Endothelial cell of umbilical vein (primary cell): ENCODE data around the gene FRYL. TPM values are rescaled to one million over a fixed set of nuclear protein-coding genes. Genes with fewer than 3 reads are reported as not detected.

Source experiments
- BruUV-seq: library from RNA; stranded (reverse); fragments of 400-500 nt; replicated peaks from 2 replicates; lab custom pipeline; 2021; lab: Mats Ljungman, UMichigan
- CTCF ChIA-PET: fragments of 300-600, 350-600 bp; sonication (Branson Sonifier 250); formaldehyde crosslinking; loops from one replicate; lab custom pipeline; 2021; ENCODE audit warnings: antibody characterized with exemption, inconsistent platforms; lab: Charles Lee
- POLR2A ChIA-PET: fragments of 300-600, 350-600 bp; sonication (Branson Sonifier 250); formaldehyde crosslinking; loops from one replicate; lab custom pipeline; 2021; ENCODE audit warnings: antibody characterized with exemption, inconsistent platforms; lab: Charles Lee
- DNase-seq: peaks from one replicate; pipeline ENCODE4 v3.0.0-alpha.2; 2011; ENCODE audit warnings: low read depth, low spot score
- FAIRE-seq: peaks from 2 replicates; lab custom pipeline; 2011; peaks lifted over from hg19 to GRCh38; lab: Jason Lieb, UNC
- H2AFZ ChIP-seq: 2 replicates; pipeline ENCODE4 v1.6.0; 2012; ENCODE audit warnings: low read depth, low read length, control low read depth, inconsistent platforms
- H3K27ac ChIP-seq: 2 replicates; pipeline ENCODE4 v1.5.1; 2011; ENCODE audit warnings: low read depth, mild to moderate bottlenecking, control low read depth, low read length, moderate library complexity; ENCODE audit not compliant: insufficient read depth
- H3K27me3 ChIP-seq, 2 experiments: 2 replicates each; pipeline versions ENCODE4 v1.6.0 to v1.6.1; 2011; ENCODE audit warnings: low read length in 2 of 2, mixed read lengths in 1 of 2; ENCODE audit not compliant: control insufficient read depth in 2 of 2, insufficient read depth in 2 of 2
- H3K36me3 ChIP-seq, 2 experiments: 2 replicates in 1 of 2; 3 replicates in 1 of 2; pipeline ENCODE4 v1.5.1; 2011; ENCODE audit warnings: low read length in 2 of 2, mild to moderate bottlenecking in 1 of 2, moderate library complexity in 1 of 2; ENCODE audit not compliant: control insufficient read depth in 2 of 2, insufficient read depth in 2 of 2; ENCODE audit errors: extremely low read depth in 1 of 2
- H3K4me1 ChIP-seq: 3 replicates; pipeline ENCODE4 v1.5.1; 2011; ENCODE audit warnings: mild to moderate bottlenecking, low read length; ENCODE audit not compliant: control insufficient read depth, insufficient read depth; ENCODE audit errors: extremely low read depth
- H3K4me2 ChIP-seq: 2 replicates; pipeline ENCODE4 v1.6.1; 2011; ENCODE audit warnings: low read length, control low read depth, mixed read lengths; ENCODE audit not compliant: insufficient read depth
- H3K4me3 ChIP-seq, 3 experiments: fragments of 200-600 bp in 1 of 3; sonication (generic), shearing (Covaris generic) in 1 of 3; replicated peaks in 1 of 3; 2 replicates each; pipeline ENCODE4 v1.5.1; 2011 to 2016; ENCODE audit warnings: control low read depth in 3 of 3, low read length in 3 of 3, mild to moderate bottlenecking in 2 of 3, inconsistent platforms in 1 of 3, low read depth in 1 of 3, moderate library complexity in 1 of 3; ENCODE audit not compliant: insufficient read depth in 1 of 3
- H3K79me2 ChIP-seq: 2 replicates; pipeline ENCODE4 v1.6.0; 2012; ENCODE audit warnings: low read length, inconsistent platforms; ENCODE audit not compliant: control insufficient read depth, insufficient read depth
- H3K9ac ChIP-seq: replicated peaks from 2 replicates; pipeline ENCODE3; 2011; ENCODE audit warnings: low read length, control low read depth; ENCODE audit not compliant: insufficient read depth; ENCODE audit errors: extremely low read depth
- H3K9me1 ChIP-seq: replicated peaks from 3 replicates; pipeline ENCODE4 v1.6.0; 2011; ENCODE audit warnings: mild to moderate bottlenecking, low read length; ENCODE audit not compliant: control insufficient read depth, insufficient read depth; ENCODE audit errors: extremely low read depth
- H3K9me3 ChIP-seq: replicated peaks from 2 replicates; pipeline ENCODE4 v1.5.1; 2012; ENCODE audit warnings: low read length, inconsistent platforms; ENCODE audit not compliant: control insufficient read depth, insufficient read depth
- H4K20me1 ChIP-seq: replicated peaks from 2 replicates; pipeline ENCODE3; 2011; ENCODE audit warnings: mild to moderate bottlenecking, low read length; ENCODE audit not compliant: control insufficient read depth, insufficient read depth; ENCODE audit errors: extremely low read depth
- CTCF ChIP-seq, 2 donors: IDR thresholded peaks; 1 replicate in 1 of 2; 2 replicates in 1 of 2; pipeline ENCODE4 v1.5.1; 2011; ENCODE audit warnings: low read length in 2 of 2, mild to moderate bottlenecking in 2 of 2, moderate library complexity in 2 of 2, control low read depth in 1 of 2, inconsistent platforms in 1 of 2, low read depth in 1 of 2; ENCODE audit not compliant: insufficient read depth in 1 of 2; ENCODE audit errors: extremely low read depth in 1 of 2
- EZH2 ChIP-seq: IDR thresholded peaks from 2 replicates; pipeline ENCODE4 v1.6.1; 2012; ENCODE audit warnings: borderline replicate concordance, low read depth, mild to moderate bottlenecking, moderate library complexity, low read length, inconsistent platforms; ENCODE audit not compliant: severe bottlenecking
- FOS ChIP-seq: IDR thresholded peaks from 2 replicates; pipeline ENCODE4 v1.6.1; 2011; ENCODE audit warnings: mild to moderate bottlenecking, low read length, moderate library complexity, borderline replicate concordance; ENCODE audit not compliant: insufficient read depth
- GATA2 ChIP-seq: IDR thresholded peaks from 2 replicates; pipeline ENCODE4 v1.7.0; 2011; ENCODE audit warnings: low read depth, mild to moderate bottlenecking, moderate library complexity, mixed read lengths, low read length; ENCODE audit not compliant: insufficient read length, insufficient read depth
- JUN ChIP-seq: IDR thresholded peaks from 2 replicates; pipeline ENCODE4 v1.6.1; 2011; ENCODE audit warnings: borderline replicate concordance, low read depth; ENCODE audit not compliant: insufficient read length, insufficient read depth
- MAX ChIP-seq: IDR thresholded peaks from 2 replicates; pipeline ENCODE4 v1.6.1; 2011; ENCODE audit not compliant: insufficient read depth, insufficient read length
- MYC ChIP-seq: IDR thresholded peaks from one replicate; pipeline ENCODE4 v1.6.1; 2011; ENCODE audit warnings: mild to moderate bottlenecking, low read depth, low read length
- POLR2A ChIP-seq: IDR thresholded peaks from 2 replicates; pipeline ENCODE4 v1.6.1; 2012; ENCODE audit warnings: low read depth, mild to moderate bottlenecking, control low read depth, low read length
- POLR2AphosphoS5 ChIP-seq: IDR thresholded peaks from 2 replicates; pipeline ENCODE4 v1.6.1; 2012; ENCODE audit warnings: low read depth, mild to moderate bottlenecking, control low read depth, low read length, moderate library complexity; ENCODE audit not compliant: insufficient read depth
- dilution Hi-C: fragments of 300-500 bp; cut with MboI; formaldehyde crosslinking; loops from one replicate; pipeline ENCODE4 v1.15.0; 2019; ENCODE audit warnings: low sequenced_read_pairs; ENCODE audit not compliant: extremely low pct_ligation_motif_present
- intact Hi-C: fragments of 100-400 bp; cut with micrococcal nuclease; formaldehyde crosslinking; loops from one replicate; pipeline ENCODE4 v1.10.0; 2022
- polyA plus RNA-seq, 4 experiments: library from polyadenylated mRNA; depleted of rRNA in 3 of 4; stranded (reverse) in 3 of 4; unstranded in 1 of 4; fragments of >200 nt; gene quantifications; 2 replicates each; pipeline versions ENCODE4 v1.2.1 to v1.2.3, GENCODE V29; 2011 to 2012; ENCODE audit warnings: missing spikeins in 1 of 4
- total RNA-seq: library from RNA; stranded (reverse); gene quantifications from 2 replicates; pipeline ENCODE4 v1.2.3, GENCODE V29; 2021

FRYL gene
- total and polyA plus RNA-seq, 2 donors (not counting 3 experiments of a cell fraction or from before 2014, with no cell fraction given) = 17.0 to 84.9 TPM

GRCh38 chr4:48602763-48603162 is 177.3 kb downstream of the FRYL start:
- FAIRE-seq (no peak), DNase-seq (no peak)
- Histone ChIP-seq H3K36me3 (peaks cover 0 to 4% of the 10 kb centered on the region in 2 experiments), H3K9me3 (no peaks in the 10 kb centered on the region), H3K9me1 (no peaks in the 10 kb centered on the region), H3K27ac (no peak overlapping the region), H3K27me3 (no peaks in the 10 kb centered on the region), H2AFZ (no peak overlapping the region), H3K79me2 (no peaks in the 10 kb centered on the region), H3K9ac (no peak overlapping the region), H3K4me3 (no peak overlapping the region), H4K20me1 (no peaks in the 10 kb centered on the region), H3K4me1 (no peaks in the 10 kb centered on the region), H3K4me2 (no peak overlapping the region)
- intact Hi-C loops = no loop called here
- BruUV-seq = no TSS peak
- ChIA-PET CTCF (interaction anchor here (1.5 to 1.8 kb wide), 3 partner anchors 9 to 24 kb away, joined by 3 to 6 read pairs (median 3); no protein-coding TSS in a partner anchor), POLR2A (no interaction called here)
- dilution Hi-C loops = no loop called here
- TF ChIP-seq MYC (no peak), JUN (no peak)

DNA sequence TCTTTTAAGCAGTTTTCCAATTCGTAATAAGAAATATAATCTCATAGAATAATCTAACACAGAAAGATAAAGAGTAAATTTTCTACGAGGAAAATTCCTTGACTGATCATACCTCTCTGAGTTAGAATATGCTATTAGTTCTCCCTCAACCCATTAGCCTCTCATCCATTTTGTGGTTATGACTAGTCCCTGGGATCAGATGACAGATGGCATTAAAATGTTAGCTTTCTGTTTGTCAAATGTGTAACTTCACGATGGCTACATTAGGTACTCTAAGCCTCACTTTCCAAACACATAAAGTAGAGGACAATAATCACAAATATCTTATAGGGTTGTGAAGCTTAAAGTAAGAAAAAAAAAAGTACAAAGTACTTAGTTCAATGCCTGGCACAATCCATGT is 177.9 kb downstream of the FRYL start:
- Histone ChIP-seq H3K79me2 (no peaks in the 10 kb centered on the region), H3K9ac (no peak overlapping the region), H2AFZ (no peak overlapping the region), H4K20me1 (no peaks in the 10 kb centered on the region), H3K27me3 (no peaks in the 10 kb centered on the region), H3K27ac (no peak overlapping the region), H3K4me2 (no peak overlapping the region), H3K4me3 (no peak overlapping the region), H3K36me3 (peaks cover 0 to 4% of the 10 kb centered on the region in 2 experiments), H3K9me3 (no peaks in the 10 kb centered on the region), H3K4me1 (peaks cover under 1% of the 10 kb centered on the region), H3K9me1 (no peaks in the 10 kb centered on the region)
- TF ChIP-seq POLR2AphosphoS5 (no peak), FOS (no peak), JUN (no peak), MYC (no peak), EZH2 (no peak), CTCF (IDR thresholded peaks at IDR 0.05; ENCODE audit: extremely low read depth in 1 of 2, insufficient read depth in 1 of 2, low read depth in 1 of 2, low read length in 2 of 2) (no peak), MAX (no peak), GATA2 (no peak), POLR2A (no peak)
- dilution Hi-C loops (no loop called here), intact Hi-C loops (no loop called here)
- ChIA-PET POLR2A (no interaction called here), CTCF (interaction anchor here (1.5 to 1.8 kb wide), 2 partner anchors 9 to 18 kb away, joined by 3 read pairs; no protein-coding TSS in a partner anchor)
- no TSS peak for BruUV-seq
- FAIRE-seq (no peak), DNase-seq (no peak)
